KMS-11 (cell line): ENCODE results near the gene SNX24.

Source experiments
- H2AFZ ChIP-seq: fragments of 200-600 bp; sonication (generic); 2 replicates; pipeline ENCODE4 v1.6.1; 2016; ENCODE audit warnings: antibody characterized with exemption, mixed run types, low read depth
- H3K27ac ChIP-seq: fragments of 200-600 bp; sonication (generic); 2 replicates; pipeline ENCODE4 v1.6.1; 2016; ENCODE audit warnings: mild to moderate bottlenecking, mixed run types
- H3K27me3 ChIP-seq: fragments of 200-600 bp; sonication (generic); 2 replicates; pipeline ENCODE4 v1.6.1; 2017; ENCODE audit warnings: mild to moderate bottlenecking, low read depth, mixed run types, moderate library complexity; ENCODE audit not compliant: insufficient read depth
- H3K36me3 ChIP-seq: fragments of 200-600 bp; sonication (generic); 2 replicates; pipeline ENCODE4 v1.6.1; 2017; ENCODE audit warnings: mild to moderate bottlenecking, mixed run types; ENCODE audit not compliant: insufficient read depth
- H3K4me1 ChIP-seq: fragments of 200-600 bp; sonication (generic); 2 replicates; pipeline ENCODE4 v1.6.1; 2016; ENCODE audit warnings: mild to moderate bottlenecking, low read depth, mixed run types; ENCODE audit not compliant: poor library complexity, severe bottlenecking
- H3K4me2 ChIP-seq: fragments of 200-600 bp; sonication (generic); 2 replicates; pipeline ENCODE4 v1.7.0; 2016; ENCODE audit warnings: mild to moderate bottlenecking, mixed run types
- H3K4me3 ChIP-seq: fragments of 200-600 bp; sonication (generic); IDR thresholded peaks from 2 replicates; pipeline ENCODE4 v1.6.1; 2017; ENCODE audit warnings: low read depth, low read length, mixed read lengths; ENCODE audit not compliant: insufficient read depth
- H3K79me2 ChIP-seq: fragments of 200-600 bp; sonication (generic); 2 replicates; pipeline ENCODE4 v1.6.1; 2016; ENCODE audit warnings: low read depth, mixed run types; ENCODE audit not compliant: insufficient read depth
- H3K9ac ChIP-seq: fragments of 200-600 bp; sonication (generic); 2 replicates; pipeline ENCODE4 v1.6.1; 2016; ENCODE audit warnings: mild to moderate bottlenecking, mixed run types
- H4K20me1 ChIP-seq: fragments of 200-600 bp; sonication (generic); 2 replicates; pipeline ENCODE4 v1.6.1; 2016; ENCODE audit warnings: mild to moderate bottlenecking, mixed run types; ENCODE audit not compliant: insufficient read depth
- TF ChIP-seq, protein P1 (sequence below): fragments of 200-600 bp; sonication (generic); conservative IDR thresholded peaks from 2 replicates; pipeline ENCODE4 v1.6.1; 2017; ENCODE audit warnings: low read depth, mild to moderate bottlenecking, antibody characterized with exemption, low read length, moderate library complexity, mixed read lengths

The SNX24 gene

DNA sequence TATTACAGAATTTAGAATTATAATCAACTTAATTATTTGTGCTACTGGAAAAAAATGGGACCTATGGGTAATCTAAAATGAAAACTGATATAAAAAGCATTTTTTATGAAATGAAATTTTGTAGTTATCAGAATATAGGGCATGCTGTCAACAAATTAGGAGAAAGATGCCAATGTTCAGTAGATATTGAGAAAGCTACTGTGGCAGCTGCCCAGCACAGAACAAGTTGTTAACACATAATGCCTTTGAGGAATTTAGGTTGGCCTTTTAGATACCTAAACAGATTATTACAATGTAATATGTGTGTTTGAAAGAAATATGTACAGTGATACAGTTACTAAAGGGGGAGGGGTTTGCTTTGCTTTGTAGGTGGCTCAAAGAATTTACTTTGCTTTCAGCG is 137.0 kb downstream of the SNX24 start:
- TF ChIP-seq, protein P1, sequence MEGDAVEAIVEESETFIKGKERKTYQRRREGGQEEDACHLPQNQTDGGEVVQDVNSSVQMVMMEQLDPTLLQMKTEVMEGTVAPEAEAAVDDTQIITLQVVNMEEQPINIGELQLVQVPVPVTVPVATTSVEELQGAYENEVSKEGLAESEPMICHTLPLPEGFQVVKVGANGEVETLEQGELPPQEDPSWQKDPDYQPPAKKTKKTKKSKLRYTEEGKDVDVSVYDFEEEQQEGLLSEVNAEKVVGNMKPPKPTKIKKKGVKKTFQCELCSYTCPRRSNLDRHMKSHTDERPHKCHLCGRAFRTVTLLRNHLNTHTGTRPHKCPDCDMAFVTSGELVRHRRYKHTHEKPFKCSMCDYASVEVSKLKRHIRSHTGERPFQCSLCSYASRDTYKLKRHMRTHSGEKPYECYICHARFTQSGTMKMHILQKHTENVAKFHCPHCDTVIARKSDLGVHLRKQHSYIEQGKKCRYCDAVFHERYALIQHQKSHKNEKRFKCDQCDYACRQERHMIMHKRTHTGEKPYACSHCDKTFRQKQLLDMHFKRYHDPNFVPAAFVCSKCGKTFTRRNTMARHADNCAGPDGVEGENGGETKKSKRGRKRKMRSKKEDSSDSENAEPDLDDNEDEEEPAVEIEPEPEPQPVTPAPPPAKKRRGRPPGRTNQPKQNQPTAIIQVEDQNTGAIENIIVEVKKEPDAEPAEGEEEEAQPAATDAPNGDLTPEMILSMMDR = no peak
- no peaks in the 10 kb centered on the region for H3K4me1 ChIP-seq
- no peak overlapping the region for H3K4me3 ChIP-seq
- H3K79me2 ChIP-seq = no peaks in the 10 kb centered on the region
- no peaks in the 10 kb centered on the region for H3K27me3 ChIP-seq
- no peak overlapping the region for H3K27ac ChIP-seq
- H3K4me2 ChIP-seq = no peak overlapping the region
- no peak overlapping the region for H3K9ac ChIP-seq
- no peaks in the 10 kb centered on the region for H3K36me3 ChIP-seq
- no peak overlapping the region for H2AFZ ChIP-seq
- no peaks in the 10 kb centered on the region for H4K20me1 ChIP-seq

DNA sequence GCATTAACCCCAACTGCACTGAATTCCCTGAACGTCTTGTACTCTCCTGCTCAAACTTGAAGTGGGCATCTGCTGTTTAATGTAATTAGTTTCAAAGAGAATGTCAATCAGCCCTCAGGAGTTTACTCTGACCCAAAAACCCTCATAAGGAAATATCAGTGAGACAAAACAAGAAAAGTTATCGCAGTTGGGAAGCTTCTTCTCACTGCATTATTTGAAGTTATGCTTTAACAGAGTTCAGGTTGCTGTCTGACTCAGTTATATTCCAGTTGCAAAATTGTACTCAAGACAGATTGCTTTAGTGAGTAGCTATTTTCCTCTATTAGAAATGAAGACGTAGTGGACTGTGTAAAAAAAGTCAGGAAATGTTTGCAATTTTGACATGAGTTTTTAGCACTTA is 139.0 kb downstream of the SNX24 start:
- H3K27ac ChIP-seq = no peak overlapping the region
- TF ChIP-seq, protein P1 = no peak
- no peaks in the 10 kb centered on the region for H4K20me1 ChIP-seq
- no peaks in the 10 kb centered on the region for H3K27me3 ChIP-seq
- H2AFZ ChIP-seq = no peak overlapping the region
- no peak overlapping the region for H3K4me3 ChIP-seq
- H3K4me2 ChIP-seq = no peak overlapping the region
- no peaks in the 10 kb centered on the region for H3K36me3 ChIP-seq
- H3K9ac ChIP-seq = no peak overlapping the region
- no peaks in the 10 kb centered on the region for H3K4me1 ChIP-seq
- no peaks in the 10 kb centered on the region for H3K79me2 ChIP-seq

- no peak overlapping the region for H2AFZ ChIP-seq
- no peaks in the 10 kb centered on the region for H4K20me1 ChIP-seq
- no peak overlapping the region for H3K27ac ChIP-seq
- TF ChIP-seq, protein P1 = no peak
- no peaks in the 10 kb centered on the region for H3K36me3 ChIP-seq
- no peaks in the 10 kb centered on the region for H3K79me2 ChIP-seq
- H3K4me2 ChIP-seq = no peak overlapping the region
- no peaks in the 10 kb centered on the region for H3K4me1 ChIP-seq
- H3K27me3 ChIP-seq = no peaks in the 10 kb centered on the region
- H3K9ac ChIP-seq = no peak overlapping the region
- no peak overlapping the region for H3K4me3 ChIP-seq
Measured at GRCh38 chr5:122985006-122985700, 139.7 kb downstream of the SNX24 start.

GRCh38 chr5:122985954-122986721 is 140.7 kb downstream of the SNX24 start:
- no peaks in the 10 kb centered on the region for H3K79me2 ChIP-seq
- no peaks in the 10 kb centered on the region for H4K20me1 ChIP-seq
- H3K9ac ChIP-seq = no peak overlapping the region
- no peak overlapping the region for H3K27ac ChIP-seq
- H3K4me3 ChIP-seq = no peak overlapping the region
- no peak overlapping the region for H3K4me2 ChIP-seq
- no peak overlapping the region for H2AFZ ChIP-seq
- H3K36me3 ChIP-seq = no peaks in the 10 kb centered on the region
- TF ChIP-seq, protein P1 = no peak
- H3K4me1 ChIP-seq = no peaks in the 10 kb centered on the region
- no peaks in the 10 kb centered on the region for H3K27me3 ChIP-seq
